NOMO-1 (cell line): ENCODE measurements around the gene ZC3H7A.

Experiments used
- DNase-seq, 2 experiments: peaks; one replicate each; lab custom pipeline; 2025; ENCODE audit not compliant: unreplicated experiment in 2 of 2; lab: John Stamatoyannopoulos, UW

The ZC3H7A gene

DNA sequence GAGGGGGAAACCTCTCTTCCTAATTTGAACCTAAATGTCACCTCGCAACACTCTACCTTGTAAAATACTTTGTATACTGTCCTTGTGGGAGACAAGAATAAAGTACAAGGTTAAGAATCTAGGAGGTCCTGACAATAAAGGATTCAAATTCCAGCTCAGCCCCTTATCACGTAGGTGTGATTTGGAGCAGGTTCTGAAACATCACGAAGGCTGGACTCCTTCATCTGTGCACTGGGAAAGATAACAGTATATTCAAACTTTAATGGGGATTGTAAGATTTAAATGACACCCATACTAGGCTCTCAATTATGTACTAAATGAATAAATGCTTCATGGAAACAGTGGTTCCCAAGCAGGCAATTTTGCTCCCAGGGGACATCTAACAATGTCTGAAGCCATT, 56.5 kb downstream of the ZC3H7A start:
- DNase-seq, result no peak

DNA sequence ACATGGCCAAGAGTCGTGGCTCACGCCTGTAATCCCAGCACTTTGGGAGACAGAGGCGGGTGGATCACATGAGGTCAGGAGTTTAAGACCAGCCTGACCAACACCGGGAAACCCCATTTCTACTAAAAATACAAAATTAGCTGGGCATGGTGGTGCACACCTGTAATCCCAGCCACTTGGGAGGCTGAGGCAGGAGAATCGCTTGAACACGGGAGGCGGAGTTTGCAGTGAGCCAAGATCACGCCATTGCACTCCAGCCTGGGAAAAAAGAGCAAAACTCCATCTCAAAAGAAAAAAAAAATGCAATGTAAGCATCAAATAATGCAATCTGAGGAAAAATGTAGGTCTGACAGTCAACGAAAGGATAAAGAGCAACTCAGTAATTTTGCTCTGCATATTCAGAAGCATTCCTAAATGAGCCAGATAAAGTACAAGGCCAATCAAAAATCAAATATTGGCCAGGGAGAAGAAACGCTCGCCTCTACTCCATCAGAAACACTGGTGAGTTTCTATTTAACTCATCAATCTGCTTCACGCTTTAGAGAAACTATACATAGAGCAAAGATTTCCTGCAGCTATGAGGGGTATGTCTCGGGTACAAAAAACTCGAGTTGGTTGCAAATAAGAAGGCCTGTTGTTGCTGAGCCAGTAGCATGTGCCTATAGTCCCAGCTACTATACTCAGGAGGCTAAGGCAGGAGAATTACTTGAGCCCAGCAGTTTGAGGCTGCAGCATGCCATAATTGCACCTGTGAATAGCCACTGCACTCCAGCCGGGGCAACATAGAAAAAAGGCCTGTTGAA, 58.1 kb downstream of the ZC3H7A start:
- DNase-seq, result no peak

DNA sequence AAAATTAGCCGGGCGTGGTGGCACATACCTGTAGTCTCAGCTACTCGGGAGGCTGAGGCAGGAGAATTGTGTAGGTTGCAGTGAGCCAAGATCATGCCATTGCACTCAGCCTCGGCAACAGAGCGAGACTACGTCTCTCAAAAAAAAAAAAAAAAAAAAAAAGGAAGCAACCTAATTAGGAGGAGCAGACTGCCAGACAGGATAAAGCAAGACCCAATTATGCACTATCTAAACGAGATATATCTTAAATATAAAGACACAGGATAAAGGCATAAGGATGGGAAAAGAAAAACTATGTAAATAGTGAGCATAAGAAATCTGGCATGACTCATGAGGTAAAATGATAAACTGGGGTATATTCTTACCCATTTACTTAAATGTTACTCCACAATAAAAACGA, 59.3 kb downstream of the ZC3H7A start:
- no peak for DNase-seq

DNA sequence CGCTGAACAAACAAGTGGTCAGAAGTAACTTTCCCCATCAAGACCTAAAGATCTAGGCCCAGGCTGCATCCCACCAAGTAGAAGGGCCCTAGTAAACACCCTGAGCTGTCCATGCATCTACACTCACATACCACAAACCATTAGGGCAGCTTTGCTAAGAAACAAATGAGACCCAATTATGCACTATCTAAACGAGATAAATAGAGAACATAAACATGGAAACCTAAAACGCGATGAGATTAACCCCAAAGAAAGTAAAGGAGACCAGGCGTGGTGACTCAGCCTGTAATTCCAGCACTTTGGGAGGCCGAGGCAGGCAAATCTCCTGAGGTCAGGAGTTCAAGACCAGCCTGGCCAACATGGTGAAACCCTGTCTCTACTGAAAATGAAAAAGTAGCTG, 60.2 kb downstream of the ZC3H7A start:
- DNase-seq, result no peak

DNA sequence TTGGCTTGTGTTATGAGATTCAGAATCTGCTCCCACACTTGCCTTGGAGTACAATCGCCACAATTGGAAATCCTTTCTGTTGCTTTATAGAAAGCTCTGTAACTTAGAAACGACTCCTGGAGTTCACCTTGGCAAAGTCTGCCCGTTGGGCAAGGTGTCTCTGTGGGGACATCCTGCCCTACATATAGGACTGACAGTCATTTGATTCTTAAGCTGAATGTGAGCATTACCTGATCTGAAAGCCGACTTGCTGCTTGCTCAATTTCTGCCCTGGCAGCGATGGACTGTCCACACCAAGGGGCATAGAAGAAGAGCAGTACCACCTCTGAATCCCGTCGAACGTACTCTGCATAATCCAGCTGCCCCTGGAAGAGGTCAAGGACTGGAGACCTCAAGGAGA, 61.3 kb downstream of the ZC3H7A start:
- no peak for DNase-seq

DNA sequence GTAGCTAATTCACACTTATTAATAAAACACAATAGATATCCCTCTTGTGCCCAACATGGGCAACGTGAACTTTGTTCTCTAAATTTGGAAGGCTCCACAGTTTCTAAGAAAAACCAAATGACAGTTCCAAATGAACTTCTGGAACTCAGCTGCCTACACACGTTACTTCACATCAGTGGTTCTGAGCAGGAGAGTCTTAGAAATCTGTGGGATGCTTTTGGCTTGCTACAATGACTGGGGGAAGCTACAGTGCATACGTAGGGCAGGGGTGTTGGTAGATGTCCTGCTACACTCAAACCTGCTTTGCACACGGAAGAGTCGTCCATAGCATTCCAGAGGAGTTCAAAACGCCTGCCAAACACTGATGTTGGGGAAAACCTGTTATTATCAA, 62.4 kb downstream of the ZC3H7A start:
- no peak for DNase-seq

DNA sequence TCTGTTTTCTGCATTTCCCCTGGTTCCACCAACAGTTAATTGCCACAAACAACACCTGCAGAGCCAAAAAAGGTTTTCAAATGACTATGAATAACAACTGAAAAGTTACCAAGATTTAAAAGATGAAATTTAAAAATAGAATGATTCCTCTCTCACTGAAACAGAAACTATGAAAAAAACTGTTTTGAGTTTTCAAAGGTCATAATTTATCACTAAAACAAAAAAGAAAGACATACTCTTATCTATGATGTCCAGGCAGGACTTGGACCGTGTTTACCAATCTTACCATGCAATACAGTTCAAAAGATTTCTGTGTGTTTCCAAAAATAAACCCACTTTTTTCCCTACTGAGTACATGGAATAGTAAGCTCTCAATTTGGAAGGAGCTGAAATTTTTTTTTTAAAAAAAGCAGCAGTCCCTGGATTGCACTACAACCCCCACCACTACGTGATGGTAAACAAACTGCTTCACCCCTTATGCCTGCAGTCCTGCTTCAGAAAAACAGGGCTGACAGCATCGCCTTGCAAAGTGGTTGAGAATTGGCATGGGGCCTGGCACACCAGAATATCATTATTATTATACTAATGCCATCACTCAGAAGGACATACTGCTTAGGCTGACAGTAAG, 62.9 kb downstream of the ZC3H7A start:
- no peak for DNase-seq

DNA sequence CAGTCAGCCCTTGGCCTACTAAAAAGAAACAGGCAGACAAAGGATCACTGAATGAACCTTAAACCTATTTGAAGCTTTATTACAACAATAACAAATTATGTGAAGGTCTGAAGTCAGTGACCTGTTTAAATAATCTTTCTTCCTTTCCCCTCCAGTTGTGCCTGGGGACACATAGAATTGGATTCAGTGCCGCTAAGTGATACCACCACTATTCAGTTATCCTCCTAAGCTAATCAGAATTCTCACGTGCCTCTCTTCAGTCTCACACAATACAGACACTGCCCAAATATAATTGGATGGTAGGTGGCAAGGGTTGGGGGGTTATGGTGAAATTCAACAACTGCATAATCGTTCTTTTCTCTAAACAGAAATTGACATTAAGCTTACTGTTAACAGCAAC, 65.8 kb downstream of the ZC3H7A start:
- DNase-seq, result no peak

DNA sequence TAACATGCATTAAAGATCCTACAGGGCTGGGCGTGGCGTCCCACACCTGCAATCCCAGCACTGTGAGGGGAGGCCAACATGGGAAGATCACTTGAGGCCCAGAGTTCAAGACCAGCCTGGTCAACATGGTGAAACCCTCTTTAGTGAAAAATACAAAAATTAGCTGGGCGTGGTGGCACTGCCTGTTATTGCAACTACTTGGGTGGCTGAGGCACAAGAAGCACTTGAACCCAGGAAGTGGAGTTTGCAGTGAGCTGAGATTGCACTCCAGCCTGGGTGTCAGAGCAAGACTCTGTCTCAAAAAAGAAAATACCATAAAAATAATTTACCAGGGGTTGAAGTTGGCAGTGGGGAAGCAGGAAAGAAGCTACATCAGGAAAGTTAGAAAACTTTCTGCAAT, 67.3 kb downstream of the ZC3H7A start:
- DNase-seq, result no peak

DNA sequence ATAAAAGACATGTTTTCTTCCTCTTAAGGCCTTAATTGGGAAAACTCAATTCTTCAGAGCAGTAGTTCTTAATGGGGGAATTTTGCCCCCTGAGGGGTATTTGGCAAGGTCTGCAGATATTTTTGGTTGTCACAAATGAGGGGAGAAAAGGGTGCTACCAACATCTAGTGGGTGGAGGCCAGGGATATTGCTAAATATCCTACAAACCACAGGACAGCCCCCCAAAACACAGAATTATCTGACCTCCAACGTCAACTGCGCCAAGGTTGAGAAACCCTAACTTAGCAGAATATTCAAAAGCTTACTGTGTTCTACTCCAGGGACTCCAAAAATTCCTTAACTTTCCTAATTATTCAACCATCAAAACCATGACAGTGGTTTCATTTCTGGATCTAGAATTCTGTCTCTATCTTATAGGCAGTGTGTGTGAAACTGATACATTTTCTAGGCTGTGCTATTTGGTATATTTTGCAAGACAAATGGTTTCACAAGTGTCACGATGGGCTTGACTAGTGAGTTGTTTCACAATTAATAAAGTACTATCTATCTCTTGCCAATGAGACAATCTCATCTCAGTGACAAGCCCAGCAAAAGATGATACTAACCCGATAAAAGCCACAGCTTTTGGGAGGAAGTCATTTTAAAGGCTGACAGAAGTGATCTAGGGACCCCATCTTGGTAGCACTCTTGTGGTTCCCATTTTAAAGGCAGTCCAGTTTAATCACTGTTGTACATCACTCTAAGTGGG, 69.1 kb downstream of the ZC3H7A start:
- DNase-seq, result peak; percentile 59 to 79

DNA sequence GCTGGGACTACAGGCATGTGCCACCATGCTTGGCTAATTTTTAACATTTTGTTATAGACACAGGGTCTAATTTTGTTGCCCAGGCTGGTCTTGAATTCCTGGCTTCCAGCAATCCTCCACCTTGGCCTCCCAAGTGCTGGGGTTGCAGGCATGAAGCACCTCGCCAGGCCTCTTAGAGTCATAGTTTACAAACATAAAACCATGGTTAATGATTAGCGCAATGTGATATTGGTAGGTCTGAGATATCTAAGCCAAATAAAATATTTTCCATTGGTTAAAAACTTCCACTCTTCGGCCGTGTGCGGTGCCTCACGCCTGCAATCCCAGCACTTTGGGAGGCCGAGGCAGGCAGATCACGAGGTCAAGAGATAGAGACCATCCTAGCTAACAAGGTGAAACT, 71.0 kb downstream of the ZC3H7A start:
- no peak for DNase-seq

DNA sequence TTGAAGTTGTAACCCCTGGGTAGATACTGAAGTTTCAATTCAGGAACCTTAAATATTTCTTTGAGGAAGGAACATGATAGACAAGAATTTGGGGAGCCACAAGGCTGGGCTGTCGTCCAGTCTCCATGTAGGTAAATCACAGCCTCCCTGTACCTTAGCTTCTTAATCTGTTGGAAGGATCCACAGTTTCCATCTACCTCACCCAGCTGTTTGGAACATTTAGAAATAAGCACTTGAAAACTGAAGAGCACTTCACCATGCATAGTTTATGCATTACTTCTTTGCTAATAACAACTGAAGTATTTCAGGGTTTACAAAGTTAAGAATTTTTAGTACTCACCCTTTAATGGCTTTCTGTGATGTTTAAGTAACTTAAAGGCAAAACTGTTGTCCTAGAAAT, 71.6 kb downstream of the ZC3H7A start:
- no peak for DNase-seq

DNA sequence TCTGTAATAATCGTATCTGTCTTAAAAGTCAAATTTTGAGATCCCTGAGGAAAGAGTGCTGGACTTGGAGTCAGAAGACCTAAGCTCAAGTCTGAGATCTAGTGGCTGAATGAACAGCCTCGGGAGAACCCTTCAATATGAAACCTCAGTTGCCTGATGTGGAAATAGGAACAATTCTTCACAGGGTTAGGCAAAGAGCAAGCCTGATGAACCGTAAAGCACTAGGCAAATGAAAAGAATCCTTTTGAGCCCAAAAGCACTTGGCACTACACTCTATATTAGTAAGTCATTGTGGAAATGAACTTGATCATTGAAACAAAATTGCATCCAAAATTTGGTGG, 74.6 kb downstream of the ZC3H7A start:
- no peak for DNase-seq

DNA sequence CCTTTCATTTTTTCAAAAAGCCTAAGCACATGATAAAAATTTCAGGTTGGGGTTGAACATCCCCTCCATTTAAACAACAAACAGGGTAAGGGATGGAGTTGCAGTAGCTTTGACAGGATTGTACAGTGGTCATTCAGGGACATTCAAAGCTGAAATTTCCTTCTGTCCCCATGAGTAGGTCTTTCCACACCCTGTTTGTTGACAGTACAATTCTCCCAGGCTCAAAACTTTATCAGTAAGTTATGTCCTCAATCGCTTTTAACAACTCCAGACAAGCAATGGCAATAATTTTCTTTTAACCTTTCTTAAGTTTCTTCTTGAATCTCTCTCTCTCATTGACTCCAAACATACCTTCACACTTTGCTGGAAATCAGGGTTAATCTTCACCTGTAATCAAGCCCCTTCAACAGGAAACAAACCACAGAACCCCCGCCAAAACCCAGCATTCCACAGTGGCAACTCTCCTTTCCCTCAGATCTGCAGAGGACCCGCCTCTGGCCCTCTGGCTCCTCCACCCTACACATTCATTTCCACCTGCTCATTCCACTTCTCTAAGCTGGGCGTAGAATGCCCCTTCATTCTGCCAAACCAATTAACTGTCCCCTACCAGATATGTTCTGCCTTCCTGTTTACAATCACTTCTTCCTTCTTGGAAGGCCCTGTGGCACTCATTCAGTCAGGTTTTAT, 75.1 kb downstream of the ZC3H7A start:
- DNase-seq, result no peak

DNA sequence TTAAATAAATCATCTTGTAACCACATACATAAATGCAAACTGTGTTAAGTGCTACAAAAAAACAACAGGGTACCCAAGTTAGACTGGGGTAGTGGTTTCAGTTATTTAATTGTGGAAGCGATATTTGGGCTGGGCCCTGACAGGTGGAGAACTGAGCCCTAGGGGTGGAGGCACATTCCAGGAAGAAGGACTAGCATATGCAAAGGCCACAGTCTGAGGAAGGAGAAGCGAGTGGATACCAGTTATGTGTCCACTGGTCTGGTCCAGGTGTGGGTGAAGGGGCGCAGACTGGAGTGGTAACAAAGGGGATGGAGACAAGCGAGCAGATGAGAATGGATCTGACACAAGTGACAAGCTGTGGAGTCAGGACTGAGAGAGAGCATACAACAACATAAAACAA, 77.3 kb downstream of the ZC3H7A start:
- no peak for DNase-seq

DNA sequence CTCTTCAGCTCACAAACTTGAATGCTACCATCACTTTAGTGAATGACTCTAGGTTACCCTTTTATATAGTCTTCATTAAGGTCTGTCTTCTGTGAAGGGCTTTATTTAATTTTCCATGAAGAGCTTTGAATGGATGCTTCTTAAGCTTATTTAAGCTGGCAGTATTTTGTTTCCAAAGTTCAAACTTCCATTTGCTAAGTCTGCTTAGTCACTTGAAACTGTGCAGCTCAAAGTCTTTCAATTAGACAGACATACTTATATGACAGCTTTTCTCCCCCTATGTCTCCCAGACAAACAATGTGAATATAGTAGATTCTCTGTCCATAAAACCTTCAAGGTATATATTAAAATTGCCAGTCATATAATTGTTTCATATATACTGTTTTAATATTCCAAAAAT, 77.9 kb downstream of the ZC3H7A start:
- no peak for DNase-seq

DNA sequence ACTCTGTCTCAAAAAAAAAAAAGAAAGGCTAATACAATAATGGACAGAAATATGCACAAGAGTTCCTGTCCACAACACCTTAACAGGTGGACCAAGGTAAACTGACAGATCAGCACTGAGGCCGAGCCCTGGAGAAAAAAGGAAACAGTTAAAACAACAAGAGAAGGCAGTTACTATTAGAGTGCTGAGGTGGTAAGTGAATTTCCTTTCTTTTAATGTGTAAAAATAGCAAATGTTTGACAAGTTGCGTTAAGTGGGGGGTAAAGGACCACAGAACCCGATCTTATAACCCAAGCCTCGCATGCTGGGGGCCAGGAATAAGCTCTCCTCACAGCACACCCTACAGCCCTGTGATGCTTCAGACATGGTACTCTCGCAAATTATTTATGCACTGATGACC, 79.2 kb downstream of the ZC3H7A start:
- no peak for DNase-seq

DNA sequence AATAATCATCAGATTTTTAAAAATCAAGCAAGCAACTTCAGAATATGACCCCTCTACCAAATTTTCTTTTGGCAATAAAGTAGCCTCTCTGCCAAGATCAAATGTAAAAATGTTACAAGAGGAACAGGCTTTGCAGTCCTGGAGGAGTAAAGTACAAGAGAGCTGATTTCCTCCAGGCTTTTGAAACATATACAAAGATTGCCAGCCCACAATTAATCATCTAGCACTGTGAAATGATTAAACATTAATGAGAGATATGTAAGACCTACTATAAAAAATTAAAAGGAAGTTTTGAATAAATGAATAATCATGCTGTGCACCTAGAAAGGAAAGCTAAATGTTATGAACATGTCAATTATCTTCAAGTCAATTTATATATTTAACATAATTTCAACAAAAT, 80.7 kb downstream of the ZC3H7A start:
- no peak for DNase-seq

DNA sequence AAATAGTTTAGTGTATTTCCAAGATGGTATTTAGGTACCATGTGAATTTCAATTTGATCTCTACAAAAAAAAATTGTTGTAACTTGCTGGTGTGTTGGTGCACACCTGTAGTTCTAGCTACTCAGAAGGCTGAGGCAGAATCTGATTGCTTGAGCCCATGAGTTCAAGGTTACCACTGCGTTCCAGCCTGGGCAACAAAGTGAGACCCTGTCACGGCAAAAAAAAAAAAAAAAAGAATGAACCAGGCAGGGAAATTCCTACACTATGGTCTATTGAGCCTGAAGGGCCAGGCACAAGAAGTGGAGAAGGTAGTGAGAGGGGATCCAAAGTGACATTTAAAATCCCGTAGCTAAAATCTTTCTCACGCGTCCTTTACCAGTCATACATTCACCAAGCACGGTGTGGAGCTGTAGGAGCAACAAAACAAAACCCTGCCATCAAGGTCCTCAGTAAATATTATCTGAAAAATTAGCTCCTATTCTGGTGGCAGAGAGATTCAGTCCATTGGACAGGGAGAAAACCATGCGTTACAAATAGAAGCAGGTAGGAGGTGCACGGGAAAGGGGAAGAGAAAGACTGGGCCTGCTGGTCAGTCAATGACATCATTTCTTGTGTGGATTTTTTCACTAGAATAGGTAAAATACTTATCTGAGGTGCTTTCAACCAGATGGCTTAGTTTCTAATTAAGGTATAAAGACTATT, 81.7 kb downstream of the ZC3H7A start:
- DNase-seq, result no peak

DNA sequence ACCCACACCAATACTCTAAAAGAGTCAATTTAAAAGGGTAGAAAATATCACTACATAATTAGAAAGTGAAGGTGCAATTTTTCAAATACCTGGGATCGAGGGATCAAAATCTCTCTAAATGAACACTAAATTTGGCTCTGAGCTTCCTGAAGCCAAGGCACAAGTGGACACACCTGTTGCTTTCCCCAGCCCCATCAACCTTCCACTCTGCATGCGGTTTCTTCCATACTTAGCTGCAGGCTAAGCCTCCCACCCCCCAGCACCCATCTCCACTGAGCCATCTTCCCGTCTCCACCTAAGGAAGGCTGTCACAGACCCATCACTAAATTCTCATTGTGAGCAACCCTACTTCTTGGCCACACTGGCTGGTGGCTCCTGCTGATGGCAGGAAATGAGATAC, 84.9 kb downstream of the ZC3H7A start:
- DNase-seq, result no peak

DNA sequence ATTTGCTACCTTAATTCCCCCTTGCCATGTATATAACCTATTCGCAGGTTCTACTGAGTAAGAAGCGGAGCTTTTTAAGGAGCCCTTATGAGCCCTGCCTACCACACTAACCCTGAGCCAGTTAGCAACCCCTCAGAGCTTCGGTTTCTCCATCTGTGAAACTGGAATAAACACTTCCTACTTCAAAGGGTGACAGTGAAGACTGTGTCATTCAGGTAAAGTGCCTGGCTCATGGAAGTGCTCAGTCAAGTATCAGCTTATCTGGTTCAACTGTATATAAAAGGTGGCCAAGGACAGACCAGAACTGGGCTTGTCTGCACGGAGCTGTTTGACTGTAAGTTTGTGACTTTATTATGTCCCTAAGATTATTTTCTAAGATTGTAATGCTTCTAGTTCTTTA, 85.4 kb downstream of the ZC3H7A start:
- no peak for DNase-seq
